SH-SY5Y (cell line): ENCODE measurements around the gene LRIG1.

Source experiments
- GATA2 ChIP-seq: IDR thresholded peaks from 2 replicates; pipeline ENCODE4 v1.6.1; 2011; ENCODE audit warnings: mild to moderate bottlenecking, low read depth, low read length
- GATA3 ChIP-seq: IDR thresholded peaks from 2 replicates; pipeline ENCODE4 v1.6.1; 2011; ENCODE audit warnings: low read depth, mild to moderate bottlenecking, low read length, moderate library complexity

DNA sequence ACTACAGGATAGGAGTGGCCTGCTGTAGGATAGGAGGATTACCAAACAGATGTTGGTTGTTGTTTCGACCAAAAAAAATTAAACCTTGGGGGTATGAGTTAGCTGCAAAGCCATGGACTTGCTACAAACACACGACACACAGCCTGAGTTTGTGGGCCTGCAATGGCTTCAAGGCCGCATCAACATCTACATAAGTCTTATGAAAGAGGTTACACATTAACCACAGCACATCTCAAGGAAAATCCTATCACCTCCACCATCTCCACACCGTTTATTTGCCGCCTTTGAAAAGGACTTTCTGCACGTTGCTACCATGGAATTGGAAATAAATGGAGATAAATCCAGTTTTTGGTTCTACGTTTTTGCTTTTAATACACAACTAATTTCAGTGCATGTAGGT, 23.0 kb downstream of the LRIG1 start:
- TF ChIP-seq GATA3 (no peak), GATA2 (no peak)
